Ovary (tissue), 3 donors: ENCODE results near the gene GTSF1L.

Source experiments
- POLR2A ChIP-seq: fragments of 450-650 bp; IDR thresholded peaks from one replicate; pipeline ENCODE4 v1.6.1; 2017; ENCODE audit warnings: antibody characterized with exemption, mild to moderate bottlenecking, moderate library complexity
- TF ChIP-seq, protein P1 (sequence below), 3 donors: fragments of 450-650 bp in 2 of 3; fragments of 200-600 bp in 1 of 3; IDR thresholded peaks; one replicate each; pipeline versions ENCODE4 v1.5.1 to v1.8.0; 2016 to 2022; ENCODE audit warnings: antibody characterized with exemption in 3 of 3, mild to moderate bottlenecking in 1 of 3
- donor health status: DM: no; HTN: no; CAD: no.

GRCh38 chr20:43752051-43752360 is 25.2 kb upstream of the GTSF1L start:
- TF ChIP-seq POLR2A, result no peak
- TF ChIP-seq, protein P1, sequence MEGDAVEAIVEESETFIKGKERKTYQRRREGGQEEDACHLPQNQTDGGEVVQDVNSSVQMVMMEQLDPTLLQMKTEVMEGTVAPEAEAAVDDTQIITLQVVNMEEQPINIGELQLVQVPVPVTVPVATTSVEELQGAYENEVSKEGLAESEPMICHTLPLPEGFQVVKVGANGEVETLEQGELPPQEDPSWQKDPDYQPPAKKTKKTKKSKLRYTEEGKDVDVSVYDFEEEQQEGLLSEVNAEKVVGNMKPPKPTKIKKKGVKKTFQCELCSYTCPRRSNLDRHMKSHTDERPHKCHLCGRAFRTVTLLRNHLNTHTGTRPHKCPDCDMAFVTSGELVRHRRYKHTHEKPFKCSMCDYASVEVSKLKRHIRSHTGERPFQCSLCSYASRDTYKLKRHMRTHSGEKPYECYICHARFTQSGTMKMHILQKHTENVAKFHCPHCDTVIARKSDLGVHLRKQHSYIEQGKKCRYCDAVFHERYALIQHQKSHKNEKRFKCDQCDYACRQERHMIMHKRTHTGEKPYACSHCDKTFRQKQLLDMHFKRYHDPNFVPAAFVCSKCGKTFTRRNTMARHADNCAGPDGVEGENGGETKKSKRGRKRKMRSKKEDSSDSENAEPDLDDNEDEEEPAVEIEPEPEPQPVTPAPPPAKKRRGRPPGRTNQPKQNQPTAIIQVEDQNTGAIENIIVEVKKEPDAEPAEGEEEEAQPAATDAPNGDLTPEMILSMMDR (IDR thresholded peaks at IDR 0.05), result no peak
